ENCODE data around the gene GFRA1.

GFRA1 gene

DNA sequence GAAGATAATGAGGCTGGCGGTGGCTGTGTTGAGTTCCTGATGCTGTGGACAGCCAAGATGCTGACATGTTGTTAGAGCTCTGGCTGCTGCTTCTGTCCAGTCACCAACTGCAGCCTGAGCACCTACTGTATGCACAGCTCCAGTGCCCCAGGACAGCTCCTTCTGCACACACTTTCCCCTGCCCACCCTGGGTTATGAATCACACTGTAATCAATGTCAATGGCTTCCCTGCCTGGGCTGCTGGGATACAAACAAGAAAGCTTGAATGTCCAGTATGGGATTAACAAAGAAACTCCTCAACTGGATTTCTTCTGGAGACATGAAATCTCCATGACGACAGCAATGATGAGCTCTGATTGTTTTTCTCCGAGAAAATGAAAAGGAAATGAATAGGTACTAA is 172.0 kb downstream of the GFRA1 start:
- no peak overlapping the region for H3K4me3 ChIP-seq (ENCODE audit: control insufficient read depth, low read depth, low read length)
- no peak for DNase-seq (ENCODE audit: low read depth)
- no peak for TF ChIP-seq CTCF (IDR thresholded peaks at IDR 0.05; ENCODE audit: control insufficient read depth, insufficient read depth, low read depth, low read length, missing control alignments)

- peak; percentile 10 for DNase-seq (ENCODE audit: low read depth)
- TF ChIP-seq CTCF (IDR thresholded peaks at IDR 0.05; ENCODE audit: control insufficient read depth, insufficient read depth, low read depth, low read length, missing control alignments) = no peak
- no peak overlapping the region for H3K4me3 ChIP-seq (ENCODE audit: control insufficient read depth, low read depth, low read length)
Measured at GRCh38 chr10:116099023-116099420, 174.0 kb downstream of the GFRA1 start.

DNA sequence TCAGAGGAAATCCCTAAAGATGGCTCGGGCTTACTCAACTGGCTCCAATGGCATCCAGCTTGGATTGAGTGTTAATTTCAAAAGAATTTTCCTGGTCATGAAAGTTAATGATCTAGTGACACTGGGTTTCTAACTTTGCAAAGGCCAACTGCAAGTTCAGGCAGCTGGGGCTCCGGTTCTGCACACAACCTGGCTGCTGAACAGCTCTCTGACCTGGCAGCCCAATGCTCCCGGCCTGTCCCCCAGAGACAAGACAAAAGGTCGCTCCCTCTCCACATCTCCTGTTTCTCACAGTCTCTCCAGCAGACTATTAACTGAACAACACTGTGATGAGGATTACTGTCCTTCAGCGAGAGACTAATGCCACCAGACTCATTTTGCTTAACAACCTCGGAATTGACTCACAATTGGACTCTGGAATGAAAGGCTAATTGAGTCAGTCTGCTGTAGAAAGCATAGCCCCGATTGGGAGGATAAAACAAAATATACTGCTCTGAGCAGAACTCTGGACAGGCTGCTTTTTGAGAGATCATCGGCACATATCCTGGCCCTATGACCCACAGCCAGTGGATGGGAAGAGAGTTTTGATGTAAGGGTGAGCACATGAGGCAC is 174.5 kb downstream of the GFRA1 start:
- no peak overlapping the region for H3K4me3 ChIP-seq (ENCODE audit: control insufficient read depth, low read depth, low read length)
- DNase-seq (ENCODE audit: low read depth) = no peak
- no peak for TF ChIP-seq CTCF (IDR thresholded peaks at IDR 0.05; ENCODE audit: control insufficient read depth, insufficient read depth, low read depth, low read length, missing control alignments)

- DNase-seq (ENCODE audit: low read depth) = no peak
- no peak for TF ChIP-seq CTCF (IDR thresholded peaks at IDR 0.05; ENCODE audit: control insufficient read depth, insufficient read depth, low read depth, low read length, missing control alignments)
- H3K4me3 ChIP-seq (ENCODE audit: control insufficient read depth, low read depth, low read length) = no peak overlapping the region
Measured at GRCh38 chr10:116097239-116097784, 175.7 kb downstream of the GFRA1 start.

DNA sequence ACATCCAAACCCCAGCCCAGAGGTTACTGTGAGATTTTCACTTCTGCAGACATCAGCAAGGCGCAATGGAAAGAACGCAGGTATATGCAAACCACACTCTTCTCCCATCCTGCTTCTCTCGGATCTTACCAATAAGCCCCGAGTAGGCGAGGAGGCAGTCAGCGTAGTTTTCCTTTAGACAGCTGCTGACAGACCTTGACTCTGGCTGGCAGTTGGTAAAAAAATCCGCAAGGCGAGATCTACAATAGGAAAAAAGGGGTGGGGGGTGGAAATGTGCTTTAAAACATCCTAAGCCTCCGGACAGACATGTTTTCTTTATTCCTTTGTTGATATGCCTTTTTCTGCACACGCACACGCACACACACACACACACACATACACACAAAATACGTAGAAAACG is 176.5 kb downstream of the GFRA1 start:
- no peak for TF ChIP-seq CTCF (IDR thresholded peaks at IDR 0.05; ENCODE audit: control insufficient read depth, insufficient read depth, low read depth, low read length, missing control alignments)
- no peak for DNase-seq (ENCODE audit: low read depth)
- no peak overlapping the region for H3K4me3 ChIP-seq (ENCODE audit: control insufficient read depth, low read depth, low read length)

GRCh38 chr10:116094356-116094755 is 178.7 kb downstream of the GFRA1 start:
- DNase-seq (ENCODE audit: low read depth) = no peak
- TF ChIP-seq CTCF (IDR thresholded peaks at IDR 0.05; ENCODE audit: control insufficient read depth, insufficient read depth, low read depth, low read length, missing control alignments) = no peak
- no peak overlapping the region for H3K4me3 ChIP-seq (ENCODE audit: control insufficient read depth, low read depth, low read length)
